Gastrocnemius medialis (tissue), 4 donors: ENCODE data around the gene ZNF674. TPM values are rescaled to one million over a fixed set of nuclear protein-coding genes. Genes with fewer than 3 reads are reported as not detected.

Experiments
- ATAC-seq, 2 donors: fragments of 150-250 bp; one replicate each; pipeline ENCODE4 v1.9.1; 2016
- DNase-seq, 2 donors: peaks; one replicate each; pipeline ENCODE4 v3.0.0-alpha.2; 2019
- H3K27ac ChIP-seq, 4 donors: fragments of 200-600 bp; sonication (generic); 1 replicate in 1 of 4; 2 replicates in 3 of 4; pipeline ENCODE4 v1.5.1; 2016 to 2018; ENCODE audit warnings: mild to moderate bottlenecking in 2 of 4, moderate library complexity in 1 of 4
- H3K27me3 ChIP-seq, 3 donors: fragments of 200-600 bp; sonication (generic) in 2 of 3; 1 replicate in 1 of 3; 2 replicates in 2 of 3; pipeline versions ENCODE4 v1.5.1 to v1.6.0; 2016 to 2019; ENCODE audit warnings: mild to moderate bottlenecking in 1 of 3, moderate library complexity in 1 of 3
- H3K36me3 ChIP-seq, 2 donors: fragments of 200-600 bp; sonication (generic) in 1 of 2; one replicate each; pipeline ENCODE4 v1.5.1; 2017 to 2018
- H3K4me1 ChIP-seq, 2 donors: fragments of 200-600 bp; sonication (generic) in 1 of 2; one replicate each; pipeline ENCODE4 v1.5.1; 2016 to 2017; ENCODE audit warnings: mild to moderate bottlenecking in 2 of 2
- H3K4me3 ChIP-seq, 4 donors: fragments of 200-600 bp; sonication (generic) in 3 of 4; 1 replicate in 1 of 4; 2 replicates in 3 of 4; pipeline ENCODE4 v1.5.1; 2016 to 2019; ENCODE audit warnings: mild to moderate bottlenecking in 2 of 4
- H3K9me3 ChIP-seq, 3 donors: fragments of 200-600 bp; sonication (generic) in 2 of 3; 1 replicate in 1 of 3; 2 replicates in 2 of 3; pipeline ENCODE4 v1.5.1; 2016 to 2019
- CTCF ChIP-seq, 5 experiments: fragments of 450-650 bp in 3 of 5; fragments of 200-600 bp in 2 of 5; sonication (generic) in 2 of 5; IDR thresholded peaks in 4 of 5; conservative IDR thresholded peaks in 1 of 5; 1 replicate in 4 of 5; 2 replicates in 1 of 5; pipeline ENCODE4 v1.5.1; 2016 to 2019; ENCODE audit warnings: antibody characterized with exemption in 5 of 5, mild to moderate bottlenecking in 3 of 5, moderate library complexity in 3 of 5
- POLR2A ChIP-seq, 2 donors: fragments of 450-650 bp; IDR thresholded peaks; one replicate each; pipeline ENCODE4 v1.6.1; 2017; ENCODE audit warnings: antibody characterized with exemption in 2 of 2, mild to moderate bottlenecking in 2 of 2, moderate library complexity in 2 of 2
- in situ Hi-C, 4 donors: fragments of 200-750 bp; cut with MboI; loops; one replicate each; pipeline versions ENCODE4 v1.15.0 to v1.8.0; 2017; ENCODE audit warnings: low sequenced_read_pairs in 4 of 4
- intact Hi-C: fragments of 100-400 bp; cut with DNase I; formaldehyde crosslinking; loops from one replicate; pipeline ENCODE4 v1.15.1; 2023; ENCODE audit warnings: low total_unique reads
- total RNA-seq, 4 donors: library from RNA; depleted of rRNA; stranded (reverse); fragments of >200 nt; gene quantifications; one replicate each; pipeline versions ENCODE4 v1.1.0 to v1.2.3, GENCODE V29; 2016

The ZNF674 gene
- total RNA-seq, 4 donors from 2014 or later = 1.4 to 2.6 (median 2.1) TPM

GRCh38 chrX:46459603-46460002 is 85.6 kb downstream of the ZNF674 start:
- peaks cover 0 to 11% of the 10 kb centered on the region in 2 donors for H3K36me3 ChIP-seq
- ATAC-seq (no peak), DNase-seq (no peak)
- H3K9me3 ChIP-seq = no peaks in the 10 kb centered on the region
- no peak for TF ChIP-seq CTCF (IDR thresholded peaks at IDR 0.05 in 4 of 5, conservative IDR thresholded peaks at IDR 0.05 in 1 of 5)
- TF ChIP-seq POLR2A (IDR thresholded peaks at IDR 0.05) = no peak
- no peak overlapping the region for H3K4me3 ChIP-seq
- in situ Hi-C loops = no loop called here
- H3K27ac ChIP-seq = no peak overlapping the region
- intact Hi-C loops = no loop called here
- no peaks in the 10 kb centered on the region for H3K27me3 ChIP-seq
- no peaks in the 10 kb centered on the region for H3K4me1 ChIP-seq

- H3K27ac ChIP-seq = no peak overlapping the region
- no peak overlapping the region for H3K4me3 ChIP-seq
- H3K36me3 ChIP-seq = no peaks in the 10 kb centered on the region
- in situ Hi-C loops (no loop called here), intact Hi-C loops (no loop called here)
- H3K9me3 ChIP-seq = no peaks in the 10 kb centered on the region
- DNase-seq (no peak), ATAC-seq (no peak)
- H3K27me3 ChIP-seq = no peaks in the 10 kb centered on the region
- TF ChIP-seq POLR2A (IDR thresholded peaks at IDR 0.05) (no peak), CTCF (IDR thresholded peaks at IDR 0.05 in 4 of 5, conservative IDR thresholded peaks at IDR 0.05 in 1 of 5) (no peak)
- H3K4me1 ChIP-seq = no peaks in the 10 kb centered on the region
Observed at GRCh38 chrX:46456125-46456922, 88.9 kb downstream of the ZNF674 start.

Other genes with a start within 250 kb of the ZNF674 start
- 10 to 100 TPM; 15.1 to 16.9 (median 15.8) TPM for gene CHST7, start 28.3 kb upstream of the ZNF674 start, total RNA-seq
- 10 to 100 TPM; 13.3 to 27.4 (median 20.0) TPM for gene SLC9A7, start 213.7 kb upstream of the ZNF674 start, total RNA-seq